CD4-positive, alpha-beta T cell treated with Interleukin-12 subunit alpha and Interleukin-12 subunit beta, for 1 hour (primary cell): Measurements from ENCODE around the gene HRK.

Experiments
- DNase-seq: peaks from one replicate; pipeline ENCODE4 v3.0.0-alpha.2; 2020

Gene HRK

DNA sequence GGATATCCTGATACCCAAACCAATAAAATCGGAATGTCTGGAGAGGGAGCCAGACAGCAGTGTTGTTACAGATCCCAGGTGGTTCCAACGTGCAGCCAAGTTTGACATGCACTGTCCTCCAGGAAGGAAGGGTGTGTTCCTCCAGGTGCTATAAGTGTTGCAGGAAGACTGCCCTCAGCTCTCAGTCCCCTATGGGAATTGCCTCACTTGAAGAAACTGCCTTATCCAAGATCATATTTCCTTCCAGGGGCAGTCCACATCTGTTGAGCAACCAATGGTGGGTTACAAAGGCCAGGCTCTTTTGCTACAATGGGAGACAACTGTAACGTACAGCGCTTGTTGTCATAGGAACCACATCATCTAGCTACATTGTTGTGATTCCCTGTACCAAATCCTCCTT lies 16.2 kb upstream of the HRK start:
- no peak for DNase-seq

DNA sequence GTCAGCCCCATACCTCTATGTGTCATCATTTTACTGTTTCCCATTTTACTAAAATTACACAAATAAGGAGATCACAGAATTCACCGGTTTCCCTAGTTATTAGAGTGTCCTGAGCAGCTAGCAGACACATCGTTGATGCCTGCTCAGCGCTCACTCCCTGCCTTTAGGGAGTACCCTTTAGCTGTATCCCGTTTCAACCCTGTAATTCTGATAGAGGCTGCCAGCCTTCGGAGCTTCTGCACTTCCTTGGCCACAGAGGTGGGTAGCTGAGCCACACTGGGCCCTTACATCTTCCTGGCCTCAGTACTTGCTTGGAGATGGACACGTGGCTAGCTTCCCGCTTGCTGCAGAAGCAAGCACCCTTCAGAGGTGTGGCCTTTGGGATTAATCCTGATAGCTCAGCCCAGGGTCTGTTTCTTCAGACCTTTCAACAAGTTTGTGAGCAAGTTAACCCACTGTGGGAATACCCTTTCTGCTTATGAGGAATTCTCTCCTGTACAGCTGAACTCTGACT lies 15.2 kb upstream of the HRK start:
- no peak for DNase-seq

DNA sequence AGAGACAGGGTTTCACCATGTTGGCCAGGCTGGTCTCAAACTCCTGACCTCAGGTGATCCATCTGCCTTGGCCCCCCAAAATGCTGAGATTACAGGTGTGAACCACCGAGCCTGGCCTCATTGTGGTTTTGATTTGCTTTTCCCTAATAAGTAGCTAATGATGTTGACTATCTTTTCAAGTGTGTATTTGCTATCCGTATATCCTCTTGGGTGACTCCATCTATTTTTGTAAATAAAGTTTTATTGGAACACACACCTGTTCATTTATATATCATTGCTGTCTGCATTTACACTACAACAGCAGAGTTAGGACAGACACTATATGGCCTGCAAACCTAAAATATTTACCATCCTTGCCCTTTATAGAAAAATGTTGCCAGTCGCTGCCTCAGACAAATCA lies 13.7 kb upstream of the HRK start:
- DNase-seq, result no peak

DNA sequence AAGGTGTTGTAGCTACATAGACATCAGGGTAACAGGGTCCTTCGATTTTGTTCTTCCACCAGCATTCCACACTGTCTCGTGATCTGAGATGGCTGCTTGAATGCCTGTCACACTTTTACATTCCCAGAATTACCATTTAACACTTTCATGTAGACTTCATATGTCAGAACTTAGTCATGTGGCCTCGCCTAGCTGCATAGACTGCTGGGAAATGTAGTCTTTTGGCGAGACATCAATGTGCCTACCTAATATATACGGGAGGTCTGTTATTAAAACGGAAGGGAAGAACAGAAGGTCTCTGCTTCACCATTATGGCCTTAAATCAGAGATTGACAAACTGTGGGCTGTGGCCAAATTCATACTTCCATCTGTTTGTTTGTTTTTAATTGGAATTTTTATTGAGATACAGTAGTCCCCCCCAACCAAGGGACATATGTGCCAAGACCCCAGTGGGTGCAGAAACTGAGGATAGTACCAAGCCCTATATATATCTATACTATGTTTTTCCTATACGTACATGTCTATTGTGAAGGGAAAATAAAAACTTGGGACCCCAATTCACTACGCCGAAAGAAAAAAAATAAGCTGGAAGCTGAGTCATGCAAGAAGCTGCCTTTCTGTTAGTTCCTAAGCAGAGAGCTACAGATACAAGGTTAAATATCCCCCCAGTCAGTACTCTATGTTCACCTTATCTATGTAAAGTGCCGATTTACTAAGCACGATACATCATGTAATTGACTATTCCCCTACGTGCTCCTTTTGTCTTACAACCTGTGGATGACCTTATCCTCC lies 11.3 kb upstream of the HRK start:
- DNase-seq, result no peak

DNA sequence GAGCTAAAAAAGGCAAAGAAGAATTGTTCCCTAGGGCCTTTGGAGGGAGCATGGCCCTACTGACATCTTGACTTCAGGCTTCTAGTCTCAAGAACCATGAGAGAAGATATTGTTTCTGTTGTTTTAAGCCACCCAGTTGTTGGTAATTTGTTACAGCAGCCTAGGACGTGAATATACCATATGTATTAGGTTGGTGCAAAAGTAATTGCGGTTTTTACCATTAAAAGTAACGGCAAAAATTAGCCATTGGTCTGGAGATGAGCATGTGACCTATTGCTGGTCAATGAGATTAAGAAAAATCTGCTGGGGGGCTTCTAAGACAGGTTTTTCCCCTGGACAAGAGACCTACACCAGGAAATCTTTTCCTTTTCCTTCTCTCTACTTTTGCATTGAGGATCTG lies 9.8 kb upstream of the HRK start:
- no peak for DNase-seq

DNA sequence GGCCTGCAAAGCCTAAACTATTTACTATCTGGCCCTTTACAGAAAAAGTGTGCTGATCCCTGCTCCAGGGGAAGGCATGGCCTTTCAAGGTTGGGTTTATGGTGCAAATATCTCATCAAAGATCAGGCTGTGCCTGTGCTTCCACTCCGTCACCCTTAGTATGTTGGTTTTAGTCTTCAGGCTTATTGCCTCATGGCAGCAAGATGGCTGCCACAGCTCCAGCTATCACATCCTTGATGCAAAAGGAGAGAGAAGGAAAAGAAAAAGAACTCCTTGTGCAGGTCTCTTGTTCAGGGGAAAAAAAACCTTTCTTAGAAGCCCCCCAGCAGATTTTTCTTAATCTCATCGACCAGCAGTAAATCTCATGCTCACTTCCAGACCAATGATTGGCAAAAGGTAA lies 9.1 kb upstream of the HRK start:
- no peak for DNase-seq

DNA sequence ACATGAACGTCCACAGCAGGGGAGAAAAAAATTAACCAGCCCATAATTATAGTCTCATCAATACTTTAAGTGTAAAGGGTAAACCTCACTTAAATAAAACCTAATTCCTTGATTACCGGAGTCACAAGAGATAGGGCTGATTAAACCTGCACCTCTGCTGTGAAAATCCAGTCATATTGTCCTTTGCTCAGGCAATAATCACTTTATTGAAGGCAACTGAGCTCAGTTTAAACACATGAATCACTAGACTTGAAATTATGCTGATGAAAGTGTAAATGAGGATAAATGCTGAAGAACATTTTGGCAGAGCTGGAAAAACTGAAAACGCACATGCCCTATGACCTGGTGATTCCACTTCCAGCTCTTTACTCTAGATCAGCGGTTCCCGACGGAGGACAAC lies 6.7 kb upstream of the HRK start:
- DNase-seq, result no peak

DNA sequence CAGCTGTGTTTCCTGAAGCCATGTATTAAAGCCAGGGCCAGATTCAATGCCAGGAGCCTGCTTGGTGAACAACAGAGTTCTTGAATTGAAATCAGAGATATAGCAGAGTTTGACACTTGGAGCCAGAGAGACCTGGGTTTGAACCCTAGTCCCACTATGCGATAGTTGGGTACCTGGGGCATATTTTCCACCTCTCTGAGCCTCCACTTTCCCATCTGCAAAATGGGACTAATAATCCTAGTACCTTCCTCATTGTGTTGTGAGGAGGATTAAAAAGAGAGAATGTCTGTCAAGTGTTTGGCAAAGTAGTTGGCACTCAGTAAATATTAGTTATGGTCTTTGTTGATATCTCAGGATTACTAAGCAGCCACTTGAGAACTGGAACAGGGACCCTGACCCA lies 6.0 kb upstream of the HRK start:
- DNase-seq, result no peak

DNA sequence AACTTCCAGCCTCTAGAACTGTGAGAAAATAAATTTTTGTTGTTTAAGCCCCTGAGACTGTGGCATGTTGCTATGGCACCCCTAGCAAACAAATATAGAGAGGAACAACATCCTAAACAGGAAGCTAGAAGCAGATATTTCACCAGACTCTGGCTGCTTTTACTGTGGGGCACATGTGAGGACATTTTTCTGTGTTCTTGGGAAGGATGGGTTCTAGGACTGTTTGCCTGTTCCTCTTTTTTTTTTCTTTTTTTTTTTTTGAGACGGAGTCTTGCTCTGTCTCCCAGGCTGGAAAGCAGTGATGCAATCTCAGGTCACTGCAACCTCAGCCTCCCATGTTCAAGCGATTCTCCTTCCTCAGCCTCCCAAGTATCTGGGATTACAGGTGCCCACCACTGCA lies 4.2 kb upstream of the HRK start:
- no peak for DNase-seq

DNA sequence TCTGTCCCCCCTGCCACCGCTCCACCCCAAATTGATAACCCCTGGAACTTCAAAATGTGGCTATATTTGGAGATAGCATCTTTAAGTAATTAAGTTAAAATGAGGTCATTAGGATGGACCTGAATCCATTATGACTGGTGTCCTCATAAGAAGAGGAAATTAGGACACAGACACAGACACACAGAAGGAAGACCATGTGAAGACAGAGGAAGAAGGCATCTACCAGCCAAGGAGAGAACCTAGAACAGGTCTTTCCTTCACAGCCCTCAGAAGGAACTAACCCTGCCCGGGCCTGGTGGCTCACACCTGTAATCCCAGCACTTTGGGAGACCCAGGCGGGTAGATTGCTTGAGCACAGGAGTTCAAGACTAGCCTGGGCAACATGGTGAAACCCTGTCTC lies 3.6 kb upstream of the HRK start:
- no peak for DNase-seq

DNA sequence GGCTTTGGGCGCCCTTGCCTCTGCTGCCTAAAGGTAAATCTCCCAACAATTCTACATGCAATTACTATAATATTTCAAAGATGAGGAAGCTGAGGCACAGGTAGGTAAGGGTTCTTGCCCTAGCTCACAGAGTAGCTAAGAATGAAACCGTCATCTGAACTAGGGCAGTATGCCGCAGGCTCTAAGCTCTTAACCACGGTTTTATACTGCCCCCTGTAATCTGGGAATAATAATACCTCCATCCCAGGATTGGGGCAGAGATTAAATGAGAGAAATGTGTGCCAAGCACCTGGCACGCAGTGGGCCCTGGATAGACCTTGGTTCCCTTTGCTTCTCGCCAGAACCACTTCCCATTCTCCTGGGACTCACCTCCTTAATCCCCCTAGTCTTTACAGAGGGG lies 1.5 kb upstream of the HRK start:
- DNase-seq, result no peak

DNA sequence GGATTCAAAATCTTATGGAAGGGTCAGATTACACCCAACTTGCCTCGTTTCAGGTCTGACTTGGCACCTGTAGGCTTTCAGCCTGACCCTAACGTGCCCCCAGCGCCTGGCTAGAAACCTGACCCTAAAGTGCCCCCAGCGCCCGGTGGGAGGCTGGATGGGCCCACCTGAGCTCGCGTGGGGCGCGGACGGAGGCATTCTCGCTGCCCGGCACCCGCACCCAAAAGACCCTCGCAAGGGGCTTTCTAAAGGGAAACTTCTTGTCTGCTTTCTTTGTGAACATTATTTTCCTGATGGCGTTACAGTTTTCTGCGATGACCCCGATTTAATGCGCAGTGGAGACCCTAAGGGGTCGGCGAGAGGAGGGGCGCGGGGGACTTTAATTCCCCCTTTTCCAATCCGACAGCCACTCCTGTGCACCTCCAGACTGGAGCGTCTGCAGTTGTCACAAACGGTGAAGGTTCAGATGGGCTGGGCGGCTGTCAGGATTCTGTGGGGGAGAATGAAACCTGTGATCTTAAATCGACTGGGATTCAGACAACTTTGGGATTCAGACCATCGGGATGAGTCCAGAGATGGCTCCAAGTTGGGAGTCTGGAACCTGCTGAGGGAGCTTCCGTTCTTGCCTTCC lies 751 bp upstream of the HRK start:
- DNase-seq, result no peak

DNA sequence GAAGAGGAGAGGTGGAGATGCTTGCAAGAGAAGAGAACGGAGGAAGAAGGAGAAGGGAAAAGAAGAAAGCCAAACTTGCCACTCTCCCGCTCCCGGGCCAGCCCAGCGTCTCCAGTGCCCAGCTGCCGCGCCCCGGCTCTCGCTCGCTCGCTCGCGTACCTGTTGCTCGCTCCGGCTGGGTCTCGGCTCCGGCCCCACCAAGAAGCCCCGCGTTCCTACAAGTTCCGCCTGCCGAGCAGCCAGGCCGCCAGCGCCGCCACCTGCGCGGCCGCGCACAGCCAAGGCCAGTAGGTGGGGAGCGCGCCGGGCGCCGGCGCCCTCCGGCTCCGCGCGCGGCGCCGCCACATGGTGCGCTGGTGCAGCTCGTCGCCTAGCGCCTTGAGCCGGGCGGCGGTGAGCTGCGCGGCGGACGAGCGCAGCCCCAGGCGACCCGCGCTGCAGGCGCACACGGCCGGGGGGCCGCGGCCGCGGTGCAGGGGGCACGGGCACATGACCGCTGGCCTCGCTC lies 370 bp downstream of the HRK start:
- DNase-seq, result peak; percentile 6

DNA sequence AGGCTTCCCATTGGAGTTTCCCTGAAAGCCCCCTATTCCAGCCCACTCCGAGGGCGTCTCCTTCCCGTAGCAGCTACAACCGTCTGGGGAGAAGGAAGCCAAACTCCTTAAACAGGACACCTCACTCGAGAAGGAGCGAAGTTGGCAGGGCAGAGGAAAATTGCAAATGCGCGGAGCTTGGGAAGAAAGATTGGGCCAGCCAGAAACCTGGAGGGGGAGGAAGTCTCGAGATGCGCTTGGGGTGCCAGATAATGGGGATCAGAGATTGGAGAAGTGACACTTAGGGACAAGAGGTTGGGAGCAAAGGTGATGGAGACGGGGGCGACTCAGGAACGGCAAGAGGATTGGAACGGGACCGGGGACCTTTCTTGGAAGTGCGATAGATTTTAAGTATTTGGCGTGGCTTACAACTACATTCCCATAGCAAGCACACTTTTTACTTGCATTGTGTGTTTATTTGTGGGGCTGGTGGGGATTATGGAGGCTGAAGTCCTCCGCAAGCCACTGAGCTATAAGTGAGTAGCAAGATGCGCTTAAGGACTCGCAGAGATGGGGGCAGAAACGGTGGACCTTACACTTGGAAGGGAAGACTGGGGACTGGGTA lies 926 bp downstream of the HRK start:
- no peak for DNase-seq

DNA sequence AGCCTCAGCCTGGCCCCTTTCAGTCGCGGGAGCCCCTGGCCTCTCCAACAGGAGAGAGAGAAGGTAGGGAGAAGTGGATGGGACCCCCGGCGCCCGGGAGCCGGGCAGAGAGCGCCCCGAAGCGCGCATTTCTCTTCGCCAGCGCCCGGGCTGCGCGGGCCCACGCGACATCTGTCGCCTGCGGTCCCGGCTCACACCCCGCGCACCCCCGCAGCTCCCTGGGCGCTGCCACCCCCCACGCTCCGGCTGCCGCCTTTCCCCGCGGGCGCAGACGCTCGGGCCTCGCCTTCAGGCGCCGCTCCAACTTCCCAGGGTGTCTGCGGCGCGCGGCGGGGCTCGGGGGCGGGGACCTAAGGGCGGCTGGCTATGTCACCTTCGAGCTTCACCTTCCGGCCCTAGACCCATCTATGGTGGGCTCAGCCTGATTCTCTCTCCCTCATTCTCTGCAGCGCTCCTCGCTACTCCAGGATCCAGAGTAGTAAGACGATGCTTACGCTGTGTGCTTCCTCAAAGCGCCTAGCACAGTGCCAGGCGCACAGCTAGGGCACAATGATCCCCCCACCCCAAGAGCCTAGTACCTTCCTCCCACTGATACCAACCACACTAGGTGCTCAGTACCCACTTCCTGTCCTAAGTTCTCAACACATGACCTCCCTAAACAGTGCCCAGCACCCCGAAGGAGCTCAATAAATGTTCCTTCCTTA lies 1.6 kb downstream of the HRK start:
- DNase-seq, result no peak

DNA sequence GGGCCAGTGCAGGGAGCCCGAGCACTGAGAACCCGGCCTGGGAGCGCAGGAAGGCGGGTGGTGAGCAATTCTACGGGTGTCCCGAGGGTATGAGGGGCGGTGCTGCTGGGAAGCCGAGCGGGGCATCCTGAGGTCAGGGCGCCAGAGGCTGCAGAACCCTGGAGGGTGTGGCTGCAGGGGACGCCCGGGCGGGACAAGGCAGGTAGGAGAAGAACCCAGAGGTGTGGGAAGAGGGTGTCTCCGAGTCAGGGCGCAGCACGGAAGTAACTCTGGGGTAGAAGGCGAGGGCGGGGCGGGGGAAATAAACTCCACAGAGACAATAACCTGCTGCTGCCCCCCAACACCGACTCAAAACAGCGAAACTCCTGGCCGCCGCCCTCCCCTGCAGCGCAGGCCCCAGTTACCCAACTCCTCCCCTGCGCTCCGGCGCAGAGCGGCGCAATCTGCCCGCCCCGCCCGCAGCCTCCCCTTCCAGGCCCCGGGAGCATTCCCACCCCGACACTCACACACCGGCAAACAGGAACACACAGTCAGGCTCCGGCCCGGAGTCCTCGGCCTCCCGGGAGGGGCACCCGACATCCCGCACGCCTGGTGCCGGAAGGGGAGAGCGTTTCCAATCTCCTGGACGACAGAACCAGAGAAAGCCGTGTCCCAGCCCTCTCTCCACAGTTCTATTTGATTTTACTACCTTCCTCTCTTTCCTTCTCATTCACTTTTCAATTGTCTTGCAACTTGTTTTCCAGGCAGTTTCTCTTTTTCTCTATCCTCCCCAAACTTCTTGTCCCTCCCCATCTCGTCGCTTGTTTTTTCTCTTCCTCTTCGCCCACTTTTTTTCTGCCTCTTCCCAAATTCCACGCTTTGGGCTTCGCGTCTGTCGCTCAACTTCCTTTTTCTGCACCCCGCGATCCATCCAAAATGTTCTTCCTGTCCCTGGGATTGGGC lies 2.4 kb downstream of the HRK start:
- DNase-seq, result no peak

DNA sequence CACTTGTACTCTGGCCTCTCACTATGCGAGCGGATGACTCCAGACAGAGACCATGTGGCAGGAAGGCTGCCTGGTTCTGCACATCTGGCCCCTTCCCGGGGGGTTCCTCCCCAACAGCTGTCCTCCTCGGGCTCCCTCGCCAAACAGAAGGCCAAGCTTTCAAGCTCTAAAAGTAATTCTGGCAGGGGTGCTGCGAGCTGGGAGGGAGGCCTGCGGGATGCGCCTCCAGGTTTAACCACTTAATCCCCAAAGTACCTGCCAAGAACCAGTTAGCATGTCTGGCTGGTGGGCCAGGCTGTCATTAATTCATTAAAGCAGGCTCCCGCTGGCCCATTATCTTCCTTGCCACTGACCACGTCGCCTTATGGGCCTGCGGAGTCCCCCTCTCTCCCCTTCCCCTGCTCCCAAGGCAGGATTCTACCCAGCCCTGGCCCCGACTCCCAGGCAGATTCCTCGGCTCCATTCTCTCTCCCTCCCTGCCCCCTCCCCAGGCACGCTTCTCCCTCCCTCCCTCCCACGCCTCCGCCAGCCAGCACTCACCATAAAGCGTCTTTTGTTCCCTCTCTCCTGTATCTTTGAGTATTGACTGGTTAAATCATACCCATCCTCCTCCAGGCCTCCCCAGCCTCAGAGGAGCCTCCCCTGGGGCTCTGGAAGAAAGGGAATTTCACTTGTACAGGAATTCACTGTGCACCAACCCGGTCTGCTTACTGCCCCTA lies 4.9 kb downstream of the HRK start:
- no peak for DNase-seq

DNA sequence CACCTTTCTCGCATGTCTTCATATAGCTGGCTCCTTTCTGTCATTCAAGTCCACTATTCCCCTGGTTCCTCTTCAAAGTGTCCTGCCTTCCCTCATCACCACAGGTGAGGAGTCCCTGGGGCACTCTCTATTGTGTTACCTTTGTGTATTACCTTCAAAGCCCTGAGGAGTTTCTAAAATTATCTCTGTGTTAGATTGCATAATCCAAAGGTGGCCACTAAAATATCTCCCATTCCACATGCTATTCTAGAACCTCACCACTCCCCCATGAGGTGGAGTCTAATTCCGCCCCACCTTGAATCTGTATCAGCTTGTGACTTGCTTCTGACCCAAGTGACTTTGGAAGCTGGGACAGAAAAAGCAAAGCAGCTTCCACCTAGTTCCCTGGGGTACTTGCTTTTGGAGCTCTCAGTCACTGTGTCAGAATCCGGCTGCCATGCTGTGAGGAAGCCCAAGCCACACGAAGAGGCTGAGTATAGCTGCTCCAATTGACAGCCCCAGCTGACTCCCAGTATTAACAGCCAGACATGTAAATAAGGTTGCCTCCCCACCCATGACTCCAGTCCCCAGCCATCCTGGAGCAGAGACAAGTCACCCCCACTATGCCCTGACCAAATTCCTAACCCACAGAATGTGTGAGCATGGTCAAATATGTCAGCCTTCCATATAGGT lies 6.8 kb downstream of the HRK start:
- DNase-seq, result no peak

DNA sequence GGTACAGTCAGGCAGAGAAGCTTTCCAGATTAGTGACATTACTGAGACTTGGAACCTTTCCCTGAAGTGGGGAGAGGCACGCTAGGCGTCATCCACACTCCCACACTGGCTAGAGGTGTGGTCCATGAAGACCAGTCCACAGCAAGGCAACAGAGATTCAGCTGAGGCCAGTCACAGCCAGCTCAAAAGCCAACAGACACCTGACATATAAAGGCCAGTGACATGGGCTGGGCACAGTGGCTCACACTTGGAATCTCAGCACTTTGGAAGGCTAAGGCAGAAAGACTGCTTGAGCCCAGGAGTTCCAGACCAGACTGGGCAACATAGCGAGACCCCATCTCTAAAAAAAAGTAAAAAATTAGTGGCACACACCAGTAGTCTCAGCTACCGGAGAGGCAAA lies 10.9 kb downstream of the HRK start:
- no peak for DNase-seq

DNA sequence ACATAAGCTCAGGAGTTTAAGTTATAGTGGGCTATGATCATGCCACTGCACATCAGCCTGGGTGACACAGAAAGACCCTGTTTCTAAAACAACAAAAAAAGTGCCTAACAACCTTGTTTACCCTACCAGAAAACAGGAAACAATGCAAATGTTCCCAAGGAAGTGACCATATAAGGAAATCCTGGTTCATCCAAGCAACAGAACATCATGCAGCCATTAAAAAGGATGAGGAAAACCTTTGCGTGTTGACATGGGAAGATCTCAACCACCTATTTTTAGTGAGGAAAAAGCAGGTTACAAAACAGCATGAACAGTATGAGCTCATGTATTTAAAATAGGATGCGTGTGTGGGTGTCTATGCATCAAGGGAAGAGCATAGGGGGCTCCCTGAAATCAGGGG lies 13.7 kb downstream of the HRK start:
- DNase-seq, result no peak
